IPS DF 19.7 (cell line): ENCODE data around the gene SMARCA1.

Source experiments
- DNase-seq: peaks from one replicate; pipeline ENCODE4 v3.0.0-alpha.2; 2013; ENCODE audit warnings: low read depth, low spot score

SMARCA1 gene

GRCh38 chrX:129531132-129531531 is 7.8 kb upstream of the SMARCA1 start:
- no peak for DNase-seq

- no peak for DNase-seq
These were observed 7.1 kb upstream of the SMARCA1 start for GRCh38 chrX:129530410-129530809.

DNA sequence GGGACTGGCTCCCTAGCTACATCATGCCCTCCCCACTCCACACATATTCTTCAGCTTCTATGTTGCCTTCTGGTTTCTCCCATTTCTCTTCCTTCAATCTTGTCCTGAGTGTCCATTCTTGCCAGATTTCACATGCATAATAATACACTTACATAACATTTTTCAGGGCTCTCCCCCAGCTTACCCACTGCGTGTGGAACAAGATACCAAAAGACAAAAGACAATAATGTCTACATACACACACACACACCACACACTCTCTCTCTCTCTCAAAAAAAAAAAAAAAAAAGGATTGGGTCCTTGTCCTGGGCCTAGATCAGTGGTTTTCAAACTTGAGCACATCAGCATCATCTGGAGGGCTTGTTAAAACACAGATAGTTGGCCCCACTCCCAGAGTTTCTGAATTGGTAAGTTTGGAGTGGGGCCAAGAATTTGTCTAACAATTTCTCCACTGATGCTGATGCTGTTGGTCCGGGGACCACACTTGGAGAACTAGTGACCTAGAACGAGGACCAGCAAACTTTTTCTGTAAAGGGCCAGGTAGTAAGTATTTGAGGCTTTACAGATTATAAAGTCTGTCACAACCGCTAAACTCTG is 6.5 kb upstream of the SMARCA1 start:
- no peak for DNase-seq

DNA sequence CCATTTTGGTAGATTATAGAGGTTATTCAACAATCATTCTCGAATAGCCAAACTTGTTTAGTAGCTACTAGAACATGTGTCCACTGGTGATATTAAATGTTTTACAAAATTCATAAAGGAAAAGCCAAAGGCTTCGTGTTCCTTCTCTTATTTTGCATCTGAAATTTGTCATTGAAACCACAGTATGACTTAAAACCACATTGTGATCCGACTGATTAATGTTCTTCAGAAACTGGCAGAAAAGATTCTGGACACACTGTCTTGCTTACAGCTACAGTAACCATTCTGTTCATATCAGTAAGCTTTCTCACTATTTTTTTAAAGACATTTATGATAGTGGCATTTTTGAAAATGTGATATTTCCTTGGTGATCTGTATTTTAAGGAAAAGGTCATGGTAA is 2.6 kb upstream of the SMARCA1 start:
- DNase-seq: no peak

- DNase-seq: no peak
These were observed 1.9 kb upstream of the SMARCA1 start for GRCh38 chrX:129525162-129525561.

DNA sequence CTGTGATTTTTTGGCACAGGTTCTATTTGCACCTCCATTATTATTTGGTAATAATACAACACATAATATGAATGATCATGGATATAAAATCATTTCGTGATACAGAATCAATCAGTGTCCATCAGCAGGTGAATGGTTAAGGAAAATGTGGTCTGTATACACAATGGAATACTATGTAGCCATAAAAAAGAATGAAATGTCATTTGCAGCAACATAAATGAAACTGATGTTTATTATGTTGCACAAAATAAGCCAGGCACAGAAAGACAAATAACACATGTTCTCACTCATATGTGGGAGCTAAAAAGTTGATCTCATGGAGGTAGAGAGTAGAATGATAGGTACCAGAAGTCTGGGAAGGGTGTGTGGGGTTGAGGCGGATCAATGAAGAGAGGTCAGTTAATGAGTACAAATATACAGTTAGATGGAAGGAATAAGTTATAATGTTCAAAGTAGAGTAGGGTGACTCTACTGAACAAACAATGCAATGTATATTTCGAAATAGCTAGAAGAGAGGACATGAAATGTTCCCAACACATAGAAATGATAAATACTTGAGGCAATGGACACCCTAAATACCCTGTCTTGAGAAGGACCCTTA is 1.1 kb upstream of the SMARCA1 start:
- no peak for DNase-seq

GRCh38 chrX:129522184-129523078 is 859 bp downstream of the SMARCA1 start:
- no peak for DNase-seq

- no peak for DNase-seq
These were observed 3.1 kb downstream of the SMARCA1 start for GRCh38 chrX:129520151-129520550.

DNA sequence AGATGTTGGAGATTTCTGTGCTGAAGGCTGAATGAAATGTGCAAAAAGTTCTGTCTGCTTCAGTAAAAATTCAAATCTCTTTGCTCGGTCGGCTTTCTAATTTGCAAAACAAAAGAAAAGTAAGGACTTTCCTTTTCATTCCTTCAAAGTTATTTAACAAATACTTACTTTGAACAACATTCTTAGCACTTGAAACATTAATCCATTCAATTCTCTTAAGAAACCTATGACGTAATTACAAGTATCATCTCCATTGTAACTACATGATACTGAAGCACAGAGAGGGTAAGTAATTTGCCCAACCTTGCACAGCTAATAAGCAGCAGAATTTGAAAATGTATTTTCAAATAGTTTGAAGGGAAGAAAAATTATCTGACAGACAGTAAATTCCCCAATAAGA is 6.9 kb downstream of the SMARCA1 start:
- DNase-seq: no peak

- no peak for DNase-seq
These were observed 10.9 kb downstream of the SMARCA1 start for GRCh38 chrX:129512409-129512808.

DNA sequence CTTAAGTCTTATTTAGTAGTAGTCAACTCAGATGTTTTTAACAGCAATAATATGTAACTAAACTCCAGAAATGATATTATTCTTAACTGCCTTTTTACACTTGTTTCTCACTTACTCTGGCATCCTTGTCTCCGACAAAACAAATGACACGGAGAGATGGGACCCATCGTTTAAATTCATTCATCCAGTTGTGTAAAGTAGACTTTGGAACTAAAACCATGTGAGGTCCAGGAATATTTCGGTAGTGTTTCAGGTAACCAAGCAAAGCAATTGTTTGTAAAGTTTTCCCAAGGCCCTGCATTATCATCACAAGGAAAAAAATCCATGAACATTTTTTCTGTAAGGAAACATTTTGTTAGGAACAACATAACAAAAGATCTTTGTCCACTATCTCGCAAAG is 11.6 kb downstream of the SMARCA1 start:
- no peak for DNase-seq

- no peak for DNase-seq
These were observed 13.0 kb downstream of the SMARCA1 start for GRCh38 chrX:129510331-129510730.

DNA sequence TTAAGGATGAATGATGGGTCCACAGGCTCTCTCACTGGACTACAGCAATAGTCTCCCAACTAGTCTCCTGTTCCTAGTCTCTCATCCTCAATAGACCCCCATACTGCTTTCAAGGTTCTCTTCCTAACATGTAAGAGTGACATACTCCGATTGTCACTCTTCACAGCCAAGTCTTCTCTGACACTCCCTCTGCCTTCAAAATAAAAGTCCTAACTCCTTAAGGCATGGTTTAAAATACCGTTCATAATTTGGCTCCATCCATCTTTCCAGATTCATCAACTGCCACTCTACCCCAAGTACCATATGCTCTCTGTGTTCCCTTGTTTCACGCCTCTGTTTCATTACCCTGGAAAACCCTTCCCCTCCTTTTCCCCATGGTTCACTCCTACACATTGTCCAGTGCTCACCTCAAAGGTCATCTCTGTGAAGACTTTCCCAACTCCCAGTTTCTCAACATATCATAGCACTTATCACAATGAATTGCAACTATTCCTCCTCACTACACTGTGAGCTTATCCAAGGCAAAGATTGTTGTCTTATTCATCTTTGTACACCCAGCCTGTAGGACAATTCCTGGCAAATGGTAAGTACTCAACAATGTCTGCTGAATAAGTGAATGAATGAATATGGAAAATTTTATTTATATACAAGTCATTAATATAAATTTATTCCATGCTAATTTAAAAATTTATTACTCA is 26.0 kb downstream of the SMARCA1 start:
- DNase-seq: no peak

- no peak for DNase-seq
These were observed 26.7 kb downstream of the SMARCA1 start for GRCh38 chrX:129496625-129497024.

DNA sequence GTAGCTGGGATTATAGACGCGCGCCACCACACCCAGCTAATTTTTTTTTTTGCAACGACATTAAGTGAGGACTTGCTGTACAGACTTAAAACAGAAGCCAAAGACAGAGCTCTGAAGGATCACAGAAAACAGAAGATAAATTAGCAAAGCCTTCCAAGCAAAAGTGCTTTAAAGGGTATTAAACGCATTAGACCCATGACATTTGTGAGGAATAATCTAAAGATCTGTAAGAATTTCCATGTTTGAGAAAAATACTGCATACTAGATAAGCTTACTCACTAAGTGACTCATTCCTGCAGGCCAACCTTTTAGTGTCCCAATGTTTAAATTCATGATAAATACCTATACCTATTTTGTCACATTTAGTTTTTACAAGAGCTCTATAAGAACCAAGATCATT is 27.4 kb downstream of the SMARCA1 start:
- DNase-seq: no peak

DNA sequence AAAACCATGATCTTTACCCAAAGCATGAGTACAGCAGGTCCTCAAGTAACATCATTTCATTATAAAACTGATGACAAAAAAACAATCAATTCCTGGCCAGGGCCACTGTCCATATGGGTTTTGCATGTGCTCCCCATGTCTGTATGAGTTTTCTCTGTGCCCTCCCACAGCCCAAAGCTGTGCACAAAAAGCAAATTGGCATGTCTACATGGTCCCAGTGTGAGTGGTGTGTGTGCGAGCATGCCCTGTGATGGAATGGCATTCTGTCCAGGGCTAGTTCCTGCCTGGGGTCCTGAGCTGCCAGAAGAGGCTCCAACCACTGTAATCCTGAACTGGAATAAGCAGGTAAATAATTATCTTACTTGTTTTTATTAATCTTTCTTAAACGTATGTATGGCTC is 28.4 kb downstream of the SMARCA1 start:
- no peak for DNase-seq

GRCh38 chrX:129493643-129494042 is 29.6 kb downstream of the SMARCA1 start:
- no peak for DNase-seq

DNA sequence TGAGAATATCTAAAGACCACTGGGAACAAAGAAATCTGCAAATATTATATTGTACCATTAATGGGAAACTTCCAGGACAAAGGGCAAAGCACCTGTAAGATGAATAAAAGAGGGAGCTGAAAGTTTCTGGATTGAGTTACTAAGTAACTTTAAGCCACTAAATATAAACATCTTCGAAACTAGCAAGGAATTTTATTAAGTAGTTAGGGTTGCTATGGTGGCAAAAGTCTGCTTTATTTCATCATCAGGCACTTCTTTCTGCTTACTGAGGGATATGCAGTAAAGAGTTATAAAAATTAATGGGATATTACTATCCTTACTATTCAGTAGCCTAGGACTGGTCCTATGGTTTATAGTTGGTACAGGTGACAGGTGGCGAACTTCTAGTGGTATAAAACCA is 33.0 kb downstream of the SMARCA1 start:
- DNase-seq: no peak

DNA sequence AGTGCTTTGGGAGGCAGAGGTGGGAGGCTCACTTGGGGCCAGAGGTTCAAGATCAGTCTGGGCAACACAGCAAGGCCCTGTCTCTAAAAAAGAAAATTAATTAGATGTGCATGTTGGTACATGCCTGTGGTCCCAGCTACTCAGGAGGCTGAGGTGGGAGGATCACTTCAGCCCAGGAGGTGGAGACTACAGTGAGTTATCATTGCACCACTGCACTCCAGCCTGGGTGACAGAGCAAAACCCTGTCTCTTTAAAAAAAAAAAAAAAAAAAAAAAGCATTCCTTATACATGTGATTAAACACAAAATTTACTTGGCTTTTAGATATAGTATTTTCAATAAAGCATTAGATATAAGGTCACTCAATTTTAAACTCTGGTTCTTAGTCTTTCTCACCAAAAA is 34.9 kb downstream of the SMARCA1 start:
- DNase-seq: no peak

- DNase-seq: no peak
These were observed 42.4 kb downstream of the SMARCA1 start for GRCh38 chrX:129480889-129481288.

DNA sequence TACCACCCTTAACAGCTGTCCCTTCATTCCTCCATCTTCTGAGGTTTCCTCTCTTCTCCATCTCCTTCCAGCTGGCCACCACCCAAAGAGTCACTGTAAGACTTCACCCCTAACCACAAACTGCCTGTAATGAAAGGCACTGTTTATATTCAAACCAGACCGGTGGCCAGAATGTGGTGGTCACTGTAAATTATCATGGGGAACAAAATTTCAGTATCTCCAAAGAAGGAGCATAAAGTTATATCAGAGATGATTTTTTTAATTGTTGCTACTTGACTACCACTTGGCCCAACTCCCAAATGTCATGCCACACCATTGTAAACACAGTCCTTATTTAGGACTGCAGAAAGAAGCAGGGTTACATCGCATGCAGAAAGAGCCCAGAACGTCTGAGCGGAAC is 44.8 kb downstream of the SMARCA1 start:
- no peak for DNase-seq

GRCh38 chrX:129472116-129472515 is 51.2 kb downstream of the SMARCA1 start:
- DNase-seq: no peak
